Type B pancreatic cell (in vitro differentiated cells): ENCODE measurements around the gene ZBTB21. TPM values are rescaled to one million over a fixed set of nuclear protein-coding genes. Genes with fewer than 3 reads are reported as not detected.
"Not testable (repeated sequence)": the region's sequence is repeated elsewhere in the genome, so short reads cannot be mapped to it uniquely, and the experiment has no call there.

Experiments
- DNase-seq: peaks from one replicate; pipeline ENCODE4 v3.0.0; 2021; ENCODE audit warnings: mixed read lengths; ENCODE audit not compliant: unreplicated experiment; ENCODE audit errors: extremely low spot score
- H3K27ac Mint-ChIP-seq: 2 replicates; pipeline ENCODE4 v1.8.0; 2021; ENCODE audit warnings: mild to moderate bottlenecking, mixed read lengths
- H3K27me3 Mint-ChIP-seq: 2 replicates; pipeline ENCODE4 v1.8.0; 2021; ENCODE audit warnings: mixed read lengths
- H3K36me3 Mint-ChIP-seq: 2 replicates; pipeline ENCODE4 v1.8.0; 2021; ENCODE audit warnings: mixed read lengths
- H3K4me1 Mint-ChIP-seq: one replicate; pipeline ENCODE4 v1.8.0; 2021; ENCODE audit warnings: mixed read lengths; ENCODE audit not compliant: unreplicated experiment
- H3K4me3 Mint-ChIP-seq: 2 replicates; pipeline ENCODE4 v1.8.0; 2021; ENCODE audit warnings: mild to moderate bottlenecking, mixed read lengths
- H3K9me3 Mint-ChIP-seq: 2 replicates; pipeline ENCODE4 v1.8.0; 2021; ENCODE audit warnings: mixed read lengths
- CTCF ChIP-seq: fragments of 200-600 bp; sonication (generic); conservative IDR thresholded peaks from 2 replicates; pipeline ENCODE4 v1.5.0; 2021; ENCODE audit warnings: antibody characterized with exemption, mild to moderate bottlenecking
- total RNA-seq: library from RNA; stranded (reverse); gene quantifications from 2 replicates; pipeline ENCODE4 v1.2.1, GENCODE V29; 2021; ENCODE audit warnings: low replicate concordance

The ZBTB21 gene
- total RNA-seq, 1 donor from 2014 or later = 19.9 TPM

- H3K9me3 Mint-ChIP-seq = peaks cover 5% of the 10 kb centered on the region
- H3K36me3 Mint-ChIP-seq = peaks cover 68% of the 10 kb centered on the region
- no peak for TF ChIP-seq CTCF
- no peaks in the 10 kb centered on the region for H3K27me3 Mint-ChIP-seq
- no peak overlapping the region for H3K27ac Mint-ChIP-seq
- no peak overlapping the region for H3K4me3 Mint-ChIP-seq
- DNase-seq = no peak
- H3K4me1 Mint-ChIP-seq = no peaks in the 10 kb centered on the region
Measured at GRCh38 chr21:41997657-41998056, 12.5 kb downstream of the ZBTB21 start.

- no peak for DNase-seq
- H3K36me3 Mint-ChIP-seq = peaks cover 65% of the 10 kb centered on the region
- no peak overlapping the region for H3K4me3 Mint-ChIP-seq
- H3K9me3 Mint-ChIP-seq = peaks cover 5% of the 10 kb centered on the region
- no peak overlapping the region for H3K27ac Mint-ChIP-seq
- H3K4me1 Mint-ChIP-seq = no peaks in the 10 kb centered on the region
- no peak for TF ChIP-seq CTCF
- no peaks in the 10 kb centered on the region for H3K27me3 Mint-ChIP-seq
Measured at GRCh38 chr21:41995577-41995976, 14.6 kb downstream of the ZBTB21 start.

- peaks cover 63% of the 10 kb centered on the region for H3K36me3 Mint-ChIP-seq
- H3K9me3 Mint-ChIP-seq, H3K27me3 Mint-ChIP-seq, DNase-seq, H3K4me3 Mint-ChIP-seq, H3K27ac Mint-ChIP-seq, H3K4me1 Mint-ChIP-seq: not testable (repeated sequence)
Measured at GRCh38 chr21:41994613-41995012, 15.5 kb downstream of the ZBTB21 start.

GRCh38 chr21:41993744-41994143 is 16.4 kb downstream of the ZBTB21 start:
- Mint-ChIP-seq H3K4me1 (no peaks in the 10 kb centered on the region), H3K9me3 (peaks cover 5% of the 10 kb centered on the region), H3K27ac (no peak overlapping the region), H3K4me3 (no peak overlapping the region), H3K27me3 (no peaks in the 10 kb centered on the region), H3K36me3 (peaks cover 59% of the 10 kb centered on the region)
- DNase-seq = no peak
- TF ChIP-seq CTCF = no peak

- peaks cover 5% of the 10 kb centered on the region for H3K9me3 Mint-ChIP-seq
- no peak overlapping the region for H3K4me3 Mint-ChIP-seq
- H3K36me3 Mint-ChIP-seq = peaks cover 52% of the 10 kb centered on the region
- no peak for DNase-seq
- TF ChIP-seq CTCF = no peak
- no peak overlapping the region for H3K27ac Mint-ChIP-seq
- no peaks in the 10 kb centered on the region for H3K4me1 Mint-ChIP-seq
- no peaks in the 10 kb centered on the region for H3K27me3 Mint-ChIP-seq
Measured at GRCh38 chr21:41992576-41992975, 17.6 kb downstream of the ZBTB21 start.

GRCh38 chr21:41991659-41992058 is 18.5 kb downstream of the ZBTB21 start:
- H3K4me1 Mint-ChIP-seq = no peaks in the 10 kb centered on the region
- no peak for DNase-seq
- H3K27ac Mint-ChIP-seq = no peak overlapping the region
- H3K27me3 Mint-ChIP-seq = no peaks in the 10 kb centered on the region
- no peak for TF ChIP-seq CTCF
- peaks cover 48% of the 10 kb centered on the region for H3K36me3 Mint-ChIP-seq
- peaks cover 5% of the 10 kb centered on the region for H3K9me3 Mint-ChIP-seq
- no peak overlapping the region for H3K4me3 Mint-ChIP-seq
